Astrocyte of the cerebellum (primary cell): ENCODE results near the gene RET.

ENCODE experiments used
- DNase-seq: peaks from one replicate; pipeline ENCODE4 v3.0.0-alpha.2; 2011; ENCODE audit warnings: low read depth
- H3K4me3 ChIP-seq: 2 replicates; pipeline ENCODE4 v1.5.1; 2011; ENCODE audit warnings: mild to moderate bottlenecking, low read depth, low read length, moderate library complexity
- CTCF ChIP-seq: IDR thresholded peaks from 2 replicates; pipeline ENCODE4 v1.5.1; 2012; ENCODE audit warnings: low read length, low read depth, moderate library complexity, mild to moderate bottlenecking; ENCODE audit errors: missing control alignments
- in situ Hi-C: cut with HindIII; loops from 2 replicates; pipeline ENCODE4 v1.10.0; 2017; ENCODE audit warnings: low sequenced_read_pairs

RET gene

GRCh38 chr10:43110338-43111071 is 33.6 kb downstream of the RET start:
- DNase-seq = no peak
- in situ Hi-C loops = no loop called here
- no peak for TF ChIP-seq CTCF
- H3K4me3 ChIP-seq = no peak overlapping the region

GRCh38 chr10:43111101-43111500 is 34.2 kb downstream of the RET start:
- no peak overlapping the region for H3K4me3 ChIP-seq
- no peak for DNase-seq
- in situ Hi-C loops = no loop called here
- no peak for TF ChIP-seq CTCF

GRCh38 chr10:43111921-43112607 is 35.2 kb downstream of the RET start:
- no peak for TF ChIP-seq CTCF
- DNase-seq = no peak
- H3K4me3 ChIP-seq = no peak overlapping the region
- in situ Hi-C loops = no loop called here

GRCh38 chr10:43112608-43112961 is 35.7 kb downstream of the RET start:
- DNase-seq = no peak
- no peak for TF ChIP-seq CTCF
- H3K4me3 ChIP-seq = no peak overlapping the region
- in situ Hi-C loops = no loop called here

GRCh38 chr10:43113201-43114087 is 36.6 kb downstream of the RET start:
- no peak overlapping the region for H3K4me3 ChIP-seq
- DNase-seq = no peak
- TF ChIP-seq CTCF = no peak
- in situ Hi-C loops = no loop called here

- DNase-seq = no peak
- TF ChIP-seq CTCF = no peak
- in situ Hi-C loops = no loop called here
- no peak overlapping the region for H3K4me3 ChIP-seq
Measured at GRCh38 chr10:43114088-43114742, 37.3 kb downstream of the RET start.
